Muscle of leg (tissue), 11 donors: Measurements from ENCODE around the gene TDRKH. TPM values are rescaled to one million over a fixed set of nuclear protein-coding genes. Genes with fewer than 3 reads are reported as not detected.
A peak's percentile ranks its signal among the peaks of the same experiment; 100 is the strongest.

Experiments
- DNase-seq: peaks from one replicate; pipeline ENCODE4 v3.0.0; 2013
- H3K27ac ChIP-seq: one replicate; pipeline ENCODE4 v1.5.1; 2013; ENCODE audit warnings: mild to moderate bottlenecking, low read length, control low read depth
- H3K27me3 ChIP-seq: one replicate; pipeline ENCODE4 v1.6.1; 2013; ENCODE audit warnings: low read length; ENCODE audit not compliant: control insufficient read depth, insufficient read depth
- H3K36me3 ChIP-seq: one replicate; pipeline ENCODE4 v1.6.1; 2013; ENCODE audit warnings: low read length; ENCODE audit not compliant: control insufficient read depth, insufficient read depth
- H3K4me1 ChIP-seq: one replicate; pipeline ENCODE4 v1.6.1; 2013; ENCODE audit warnings: low read length; ENCODE audit not compliant: control insufficient read depth, insufficient read depth
- H3K4me3 ChIP-seq: one replicate; pipeline ENCODE4 v1.5.1; 2013; ENCODE audit warnings: low read length, control low read depth
- H3K9me3 ChIP-seq: replicated peaks from 2 replicates; pipeline ENCODE4 v1.6.1; 2013; ENCODE audit warnings: low read depth, low read length; ENCODE audit not compliant: control insufficient read depth
- WGBS: methylation state at CpG from one replicate; pipeline ENCODE4 v1.1.5; 2013; ENCODE audit warnings: missing lambda C conversion rate; ENCODE audit not compliant: insufficient coverage; 5-methylcytosine and 5-hydroxymethylcytosine counted together
- polyA plus RNA-seq, 8 donors: library from polyadenylated mRNA; unstranded; fragments of 120-200 nt; gene quantifications; one replicate each; pipeline versions ENCODE4 v1.2.1 to v1.2.3, GENCODE V29; 2013; ENCODE audit warnings: inconsistent platforms in 1 of 8, low replicate concordance in 1 of 8; ENCODE audit not compliant: insufficient read length in 8 of 8, insufficient read depth in 1 of 8
- total RNA-seq: library from RNA; stranded (reverse); fragments of 120-200 nt; gene quantifications from one replicate; pipeline ENCODE4 v1.2.4, GENCODE V29; 2013

Gene TDRKH
- total and polyA plus RNA-seq, 9 donors = 3.1 to 3.9 (median 3.5) TPM

DNA sequence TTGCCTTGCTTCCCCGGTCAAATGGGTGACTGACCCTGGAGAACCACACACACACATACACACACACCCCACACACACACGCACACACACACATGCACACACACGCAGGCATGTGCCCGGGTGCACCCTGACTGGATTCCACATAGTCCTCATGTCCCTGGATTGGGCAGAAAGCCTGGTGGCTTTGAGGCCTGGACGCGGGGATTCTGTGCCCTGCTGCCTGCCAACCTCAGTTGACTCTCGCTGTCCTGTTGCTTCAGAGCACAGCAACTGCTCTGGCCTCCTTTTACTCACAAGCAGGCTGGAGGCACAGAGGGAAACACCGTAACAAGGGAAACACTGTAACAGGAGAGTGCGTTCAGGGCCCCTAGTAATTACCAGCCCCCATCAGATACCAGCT is 34.9 kb upstream of the TDRKH start:
- peak overlapping the region; percentile 66 for H3K27ac ChIP-seq
- H3K9me3 ChIP-seq = no peaks in the 10 kb centered on the region
- H3K36me3 ChIP-seq = no peaks in the 10 kb centered on the region
- H3K27me3 ChIP-seq = peaks cover 2% of the 10 kb centered on the region
- WGBS = 87% methylated on average over 7 of the region's 9 CpGs
- H3K4me1 ChIP-seq = peaks cover 39% of the 10 kb centered on the region
- H3K4me3 ChIP-seq = no peak overlapping the region
- peak; percentile 56 for DNase-seq

DNA sequence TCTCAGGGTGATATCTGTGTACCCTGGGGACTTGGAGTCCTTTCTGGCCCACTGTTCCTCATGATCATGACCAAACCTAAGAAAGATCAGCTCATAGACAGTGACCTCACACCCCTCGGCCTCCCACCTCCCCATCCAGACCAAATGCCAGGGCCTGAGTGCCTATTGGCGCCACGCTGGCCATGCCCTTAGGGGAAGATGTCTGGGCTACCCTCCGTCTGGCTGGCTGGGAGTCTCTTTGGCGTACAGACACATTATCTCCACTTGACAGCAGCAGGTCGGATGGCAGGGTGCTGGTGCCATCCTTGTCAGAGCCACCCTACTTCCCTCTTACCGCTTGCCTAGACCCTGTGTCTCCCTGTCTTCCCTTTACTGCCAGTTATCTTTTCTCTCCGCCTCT is 32.9 kb upstream of the TDRKH start:
- Histone ChIP-seq H3K9me3 (no peaks in the 10 kb centered on the region), H3K36me3 (no peaks in the 10 kb centered on the region), H3K4me3 (no peak overlapping the region), H3K27ac (no peak overlapping the region), H3K4me1 (peaks cover 29% of the 10 kb centered on the region), H3K27me3 (peaks cover under 1% of the 10 kb centered on the region)
- DNase-seq = no peak
- WGBS = 79% methylated on average over 7 of the region's 8 CpGs

DNA sequence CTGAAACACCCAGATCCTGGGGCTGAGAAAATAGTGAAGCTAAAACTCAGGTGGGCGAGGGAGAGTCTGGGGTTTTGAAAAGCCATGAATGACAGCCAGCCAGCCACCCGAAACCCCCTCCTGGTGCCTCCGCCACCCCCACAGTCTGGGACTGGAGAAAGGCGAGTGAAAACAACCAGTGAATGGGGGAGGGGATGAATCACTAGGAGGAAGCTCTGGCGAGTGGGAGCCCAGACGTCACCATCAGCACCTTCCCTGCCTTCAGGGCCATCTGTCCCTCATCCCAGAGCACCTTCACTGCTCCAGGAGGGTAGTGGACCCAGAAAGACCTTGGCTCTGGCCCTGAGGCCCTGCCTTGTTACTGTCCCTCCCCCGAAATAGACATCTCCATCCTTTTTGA is 32.1 kb upstream of the TDRKH start:
- Histone ChIP-seq H3K9me3 (no peaks in the 10 kb centered on the region), H3K27ac (no peak overlapping the region), H3K36me3 (no peaks in the 10 kb centered on the region), H3K27me3 (no peaks in the 10 kb centered on the region), H3K4me3 (no peak overlapping the region), H3K4me1 (peaks cover 31% of the 10 kb centered on the region)
- WGBS = 17% methylated on average over 2 of the region's 7 CpGs
- no peak for DNase-seq

DNA sequence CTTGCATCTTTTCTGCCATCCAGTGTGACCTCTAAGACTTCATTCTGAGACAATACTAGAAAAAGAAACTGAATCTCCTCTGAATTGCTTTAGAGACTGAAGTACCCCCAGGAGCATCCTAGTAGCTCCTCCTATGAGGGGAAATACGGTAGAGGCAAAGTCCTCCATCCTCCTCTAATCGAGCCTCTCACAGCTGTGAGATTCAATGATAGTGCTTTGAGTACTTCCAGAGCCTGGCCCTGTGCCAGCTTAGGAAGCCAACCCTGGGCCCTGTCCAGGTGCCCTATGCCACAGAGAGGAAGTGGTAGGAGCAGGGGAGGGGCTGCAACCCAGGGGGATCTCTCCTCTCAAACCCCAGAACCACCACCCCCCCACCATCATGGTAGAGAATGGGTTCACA is 30.6 kb upstream of the TDRKH start:
- H3K4me3 ChIP-seq = no peak overlapping the region
- no peak overlapping the region for H3K27ac ChIP-seq
- H3K27me3 ChIP-seq = no peaks in the 10 kb centered on the region
- no CpG with 5 or more reads among the region's 2 CpGs for WGBS
- no peak for DNase-seq
- H3K9me3 ChIP-seq = no peaks in the 10 kb centered on the region
- H3K4me1 ChIP-seq = peaks cover 38% of the 10 kb centered on the region
- H3K36me3 ChIP-seq = peaks cover 2% of the 10 kb centered on the region

DNA sequence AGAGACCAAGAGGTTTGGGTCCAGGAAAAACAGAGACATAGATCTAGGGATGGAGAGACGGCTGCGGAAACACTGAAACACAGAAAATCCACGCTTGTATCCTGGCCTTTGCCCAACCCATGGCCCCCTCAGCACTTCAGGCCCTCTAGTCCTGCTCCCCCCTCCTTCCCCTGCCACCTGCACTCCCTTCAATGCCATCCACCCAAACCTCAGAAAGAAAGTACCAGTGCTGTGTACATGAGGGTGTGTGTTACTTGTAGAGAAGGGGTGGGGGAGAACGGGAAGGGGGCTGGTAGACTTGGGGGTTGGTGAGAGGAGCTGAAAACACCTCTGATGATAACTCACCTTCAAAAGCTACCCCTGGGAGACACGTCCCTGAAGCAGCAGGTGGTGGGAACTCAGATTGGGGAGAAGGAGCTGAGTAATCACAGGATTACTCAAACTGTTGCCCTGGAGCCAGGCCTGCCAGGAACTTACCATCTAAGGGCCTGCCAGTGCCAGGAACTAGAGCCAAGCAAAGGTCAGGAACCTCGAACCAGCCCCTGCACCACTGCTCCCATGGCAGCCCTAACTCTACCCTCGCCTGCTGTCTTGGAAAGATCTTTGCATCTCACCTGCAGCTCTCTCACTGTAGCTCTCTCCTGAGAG is 29.8 kb upstream of the TDRKH start:
- peaks cover 34% of the 10 kb centered on the region for H3K4me1 ChIP-seq
- H3K4me3 ChIP-seq = no peak overlapping the region
- no peak overlapping the region for H3K27ac ChIP-seq
- no peak for DNase-seq
- 77% methylated on average over 4 of the region's 7 CpGs for WGBS
- H3K36me3 ChIP-seq = peaks cover 2% of the 10 kb centered on the region
- no peaks in the 10 kb centered on the region for H3K27me3 ChIP-seq
- no peaks in the 10 kb centered on the region for H3K9me3 ChIP-seq

DNA sequence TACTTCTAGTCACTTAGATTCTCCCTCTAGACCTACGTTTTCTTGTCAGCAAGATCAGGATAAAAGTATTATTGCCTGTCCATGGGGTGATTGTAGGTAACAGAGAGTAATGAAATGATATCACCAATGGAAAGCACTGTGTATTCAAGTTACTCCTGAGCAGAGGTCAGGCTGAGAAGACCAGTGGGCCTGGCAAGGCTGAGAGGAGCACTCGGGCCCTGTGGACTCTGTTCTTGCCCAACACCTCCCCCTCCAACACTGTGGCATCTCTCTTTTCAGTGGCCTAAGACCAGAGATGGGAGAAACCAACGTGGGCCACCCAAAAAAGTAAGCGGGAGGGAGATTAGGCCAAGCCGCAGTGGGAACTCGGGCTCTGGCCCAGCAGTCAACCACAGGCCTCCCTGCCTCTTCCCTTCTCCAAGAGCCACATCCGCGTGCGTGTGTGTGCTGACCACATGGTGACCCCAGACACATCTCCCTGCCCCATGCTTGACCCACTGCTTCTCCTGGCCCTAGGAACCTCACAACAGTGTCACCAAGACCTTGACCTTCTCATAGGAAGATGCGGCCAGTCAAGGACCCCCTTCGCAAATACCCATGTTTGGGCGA is 29.0 kb upstream of the TDRKH start:
- H3K4me3 ChIP-seq = no peak overlapping the region
- H3K36me3 ChIP-seq = peaks cover 2% of the 10 kb centered on the region
- H3K27me3 ChIP-seq = no peaks in the 10 kb centered on the region
- DNase-seq = no peak
- H3K4me1 ChIP-seq = peaks cover 31% of the 10 kb centered on the region
- no peaks in the 10 kb centered on the region for H3K9me3 ChIP-seq
- WGBS = 89% methylated on average over 10 of the region's 12 CpGs
- no peak overlapping the region for H3K27ac ChIP-seq

DNA sequence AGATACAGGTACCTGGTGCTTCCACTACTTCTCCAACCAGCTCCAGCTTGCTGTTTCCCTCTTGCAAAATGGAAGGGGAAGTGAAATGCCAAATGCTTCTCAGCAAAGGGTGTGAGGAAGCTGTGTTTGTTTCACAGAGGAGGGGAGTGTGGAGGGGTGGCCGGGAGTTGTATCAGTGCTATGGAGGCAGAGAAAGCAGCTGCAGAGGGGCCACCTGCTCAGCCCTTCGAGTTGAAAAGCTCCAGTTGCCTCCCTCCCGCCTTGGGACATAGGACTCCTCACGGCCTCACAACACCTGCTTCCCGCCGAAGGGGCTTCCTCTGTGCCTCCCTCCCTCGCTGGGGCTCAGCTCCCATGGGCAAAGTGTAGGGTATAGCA is 27.0 kb upstream of the TDRKH start:
- peaks cover 26% of the 10 kb centered on the region for H3K4me1 ChIP-seq
- peaks cover 2% of the 10 kb centered on the region for H3K36me3 ChIP-seq
- peak; percentile 60 for DNase-seq
- H3K27ac ChIP-seq = peak overlapping the region; percentile 3
- H3K27me3 ChIP-seq = no peaks in the 10 kb centered on the region
- no peaks in the 10 kb centered on the region for H3K9me3 ChIP-seq
- 24% methylated on average over 6 of the region's 7 CpGs for WGBS
- no peak overlapping the region for H3K4me3 ChIP-seq

DNA sequence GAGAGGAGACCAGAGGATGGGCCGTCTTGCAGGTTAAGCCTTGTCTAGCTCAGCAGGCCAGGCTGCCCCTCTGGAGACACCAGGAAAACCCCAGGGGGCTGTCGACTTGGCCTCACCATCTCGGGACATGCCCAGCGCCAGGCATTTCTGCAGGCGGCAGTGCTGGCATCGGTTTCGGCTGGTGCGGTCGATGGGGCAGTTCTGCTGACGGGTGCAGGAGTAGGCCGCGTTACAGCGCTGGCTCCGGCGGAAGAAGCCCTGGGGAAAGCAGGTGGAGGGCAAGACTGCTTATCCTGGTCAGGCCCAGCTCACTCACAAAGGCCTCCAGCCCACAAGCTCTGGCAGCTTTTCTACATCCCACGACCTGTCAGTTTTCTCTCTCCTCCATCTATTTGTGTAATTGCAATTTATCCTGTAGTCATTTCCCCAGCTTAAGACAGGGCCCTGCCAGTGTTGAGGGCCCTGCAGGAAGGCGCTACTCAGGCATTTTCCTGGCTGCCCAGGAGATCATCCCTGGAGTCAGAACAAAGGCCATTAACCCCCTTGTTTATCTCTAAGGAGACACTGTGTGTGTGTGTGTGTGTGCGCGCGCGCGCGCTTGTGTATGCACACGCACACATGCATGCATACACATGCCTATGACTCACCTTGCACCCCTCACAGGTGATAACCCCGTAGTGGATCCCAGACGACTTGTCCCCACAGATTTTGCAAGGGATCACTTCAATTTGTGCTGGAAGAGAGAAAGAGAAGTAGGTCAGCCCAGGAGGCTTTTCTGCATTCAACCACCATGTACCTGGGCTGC is 26.4 kb upstream of the TDRKH start:
- Histone ChIP-seq H3K27me3 (no peaks in the 10 kb centered on the region), H3K4me3 (no peak overlapping the region), H3K27ac (no peak overlapping the region), H3K4me1 (peaks cover 26% of the 10 kb centered on the region), H3K36me3 (peaks cover 2% of the 10 kb centered on the region), H3K9me3 (no peaks in the 10 kb centered on the region)
- 89% methylated on average over 13 of the region's 26 CpGs for WGBS
- no peak for DNase-seq

DNA sequence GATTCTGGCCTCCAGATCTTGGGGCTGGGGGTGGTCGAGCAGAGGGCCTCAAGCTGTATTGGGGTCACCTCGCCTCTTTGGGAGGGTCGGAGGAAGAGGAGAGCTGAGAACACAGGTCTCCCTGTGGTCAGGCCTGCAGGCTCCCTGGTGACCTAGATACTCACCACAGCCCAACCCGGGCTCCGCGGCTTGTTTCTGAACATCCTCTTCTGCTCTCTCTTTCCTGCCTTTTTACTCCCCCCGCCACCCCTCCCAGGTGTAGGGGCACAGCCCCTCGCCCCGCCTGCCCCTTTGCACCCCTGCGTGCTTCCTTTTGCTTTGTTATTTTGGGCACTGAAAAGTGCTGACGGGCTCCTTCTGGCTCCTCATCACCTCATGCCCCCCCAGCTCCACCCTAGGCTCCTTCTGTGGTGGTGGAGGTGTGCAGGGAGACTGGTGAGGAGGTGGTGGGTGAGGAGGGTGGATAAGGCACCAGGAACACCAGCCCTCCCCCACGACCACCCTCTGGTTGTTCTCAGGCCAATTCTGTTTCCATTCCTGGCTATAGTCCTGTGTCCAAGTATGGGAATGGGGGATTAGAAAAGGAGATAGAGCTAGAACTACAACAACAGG is 25.5 kb upstream of the TDRKH start:
- no peak for DNase-seq
- Histone ChIP-seq H3K4me3 (no peak overlapping the region), H3K4me1 (peaks cover 30% of the 10 kb centered on the region), H3K9me3 (no peaks in the 10 kb centered on the region), H3K27me3 (no peaks in the 10 kb centered on the region), H3K27ac (no peak overlapping the region), H3K36me3 (peaks cover 2% of the 10 kb centered on the region)
- WGBS = 60% methylated on average over 1 of the region's 12 CpGs

DNA sequence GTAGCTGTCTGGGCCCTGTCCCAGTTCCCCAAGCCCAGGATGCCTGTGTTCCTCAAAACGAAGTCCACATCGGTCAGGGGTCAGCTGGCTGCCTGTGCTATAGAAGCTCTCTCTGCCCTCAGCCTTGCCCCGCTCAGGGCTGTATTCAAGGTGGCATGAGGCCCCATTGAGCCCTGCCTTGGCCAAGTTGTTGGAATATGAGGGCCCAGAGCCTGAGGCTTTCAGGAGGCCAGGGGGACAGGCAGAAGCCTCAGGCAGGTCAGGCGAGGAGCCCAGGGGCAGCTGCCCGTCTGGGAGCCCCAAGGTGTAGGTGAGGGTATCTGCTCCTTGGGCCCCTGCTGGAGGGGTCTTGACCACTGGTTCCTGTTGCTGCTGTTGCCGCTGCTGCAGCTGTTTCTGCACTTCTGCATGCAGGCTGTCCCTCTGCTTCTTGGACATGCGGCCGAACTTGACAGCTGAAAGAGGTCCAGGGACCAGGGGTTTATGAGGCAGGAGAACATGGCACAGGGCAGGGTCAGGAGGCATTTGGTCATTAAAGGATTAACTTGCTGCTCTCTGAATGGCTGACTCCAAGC is 24.8 kb upstream of the TDRKH start:
- H3K4me3 ChIP-seq = no peak overlapping the region

More for the DNA sequence above, 24.8 kb upstream of the TDRKH start:
- Histone ChIP-seq H3K27me3 (no peaks in the 10 kb centered on the region), H3K36me3 (peaks cover 2% of the 10 kb centered on the region), H3K4me1 (peaks cover 30% of the 10 kb centered on the region), H3K27ac (no peak overlapping the region), H3K9me3 (no peaks in the 10 kb centered on the region)
- DNase-seq = no peak
- WGBS = 67% methylated on average over 8 of the region's 8 CpGs
